Measurements from ENCODE around the gene POLR3H. TPM values are rescaled to one million over a fixed set of nuclear protein-coding genes. Genes with fewer than 3 reads are reported as not detected.

The POLR3H gene, protein sequence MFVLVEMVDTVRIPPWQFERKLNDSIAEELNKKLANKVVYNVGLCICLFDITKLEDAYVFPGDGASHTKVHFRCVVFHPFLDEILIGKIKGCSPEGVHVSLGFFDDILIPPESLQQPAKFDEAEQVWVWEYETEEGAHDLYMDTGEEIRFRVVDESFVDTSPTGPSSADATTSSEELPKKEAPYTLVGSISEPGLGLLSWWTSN
- total RNA-seq: 10 to 100 TPM; 10.2 to 30.3 (median 19.9) TPM

DNA sequence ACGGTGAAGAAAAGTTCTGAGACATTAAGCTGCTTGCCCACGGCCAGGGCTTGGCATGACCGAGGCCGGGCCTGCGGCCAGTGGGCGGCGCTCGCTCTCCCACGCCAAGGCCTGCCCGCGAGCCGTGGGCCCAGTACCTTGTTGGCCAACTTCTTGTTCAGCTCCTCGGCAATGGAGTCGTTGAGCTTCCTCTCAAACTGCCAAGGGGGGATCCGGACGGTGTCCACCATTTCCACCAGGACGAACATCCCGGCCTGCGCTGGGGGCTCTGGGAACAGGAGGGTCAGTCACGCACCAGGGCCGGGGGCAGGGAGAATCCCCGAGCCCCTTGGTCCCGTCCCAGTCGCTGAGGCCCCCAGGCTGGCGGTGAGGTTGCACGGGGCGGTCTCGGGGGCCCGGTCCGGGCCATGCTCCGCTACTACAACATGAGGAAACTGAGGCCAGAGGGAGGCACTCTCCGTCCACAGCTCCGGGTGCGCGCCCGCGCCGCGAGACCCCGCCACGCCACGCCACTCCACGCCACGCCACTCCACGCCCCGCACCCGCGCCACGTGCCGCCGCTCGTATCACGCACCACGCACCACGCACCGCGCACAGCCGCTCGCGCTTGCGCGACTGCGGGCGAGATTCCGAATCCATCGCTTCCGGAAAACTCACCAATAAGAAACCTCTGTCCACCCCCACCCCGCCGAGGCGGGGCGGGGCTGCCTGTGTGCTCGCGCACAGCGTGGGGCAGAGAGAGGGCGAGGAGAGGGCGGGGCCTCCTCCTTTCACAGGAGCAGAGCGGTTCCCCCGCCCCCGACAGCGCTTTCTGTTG is at the start of gene POLR3H:
Gene POLR3H (minus strand): TSS at position 617 of the 817 bp plus-strand sequence. CDS start 369 bp downstream, at position 248.
- TF ChIP-seq, protein P1, sequence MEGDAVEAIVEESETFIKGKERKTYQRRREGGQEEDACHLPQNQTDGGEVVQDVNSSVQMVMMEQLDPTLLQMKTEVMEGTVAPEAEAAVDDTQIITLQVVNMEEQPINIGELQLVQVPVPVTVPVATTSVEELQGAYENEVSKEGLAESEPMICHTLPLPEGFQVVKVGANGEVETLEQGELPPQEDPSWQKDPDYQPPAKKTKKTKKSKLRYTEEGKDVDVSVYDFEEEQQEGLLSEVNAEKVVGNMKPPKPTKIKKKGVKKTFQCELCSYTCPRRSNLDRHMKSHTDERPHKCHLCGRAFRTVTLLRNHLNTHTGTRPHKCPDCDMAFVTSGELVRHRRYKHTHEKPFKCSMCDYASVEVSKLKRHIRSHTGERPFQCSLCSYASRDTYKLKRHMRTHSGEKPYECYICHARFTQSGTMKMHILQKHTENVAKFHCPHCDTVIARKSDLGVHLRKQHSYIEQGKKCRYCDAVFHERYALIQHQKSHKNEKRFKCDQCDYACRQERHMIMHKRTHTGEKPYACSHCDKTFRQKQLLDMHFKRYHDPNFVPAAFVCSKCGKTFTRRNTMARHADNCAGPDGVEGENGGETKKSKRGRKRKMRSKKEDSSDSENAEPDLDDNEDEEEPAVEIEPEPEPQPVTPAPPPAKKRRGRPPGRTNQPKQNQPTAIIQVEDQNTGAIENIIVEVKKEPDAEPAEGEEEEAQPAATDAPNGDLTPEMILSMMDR (IDR thresholded peaks at IDR 0.05; ENCODE audit: low read depth): no peak

DNA sequence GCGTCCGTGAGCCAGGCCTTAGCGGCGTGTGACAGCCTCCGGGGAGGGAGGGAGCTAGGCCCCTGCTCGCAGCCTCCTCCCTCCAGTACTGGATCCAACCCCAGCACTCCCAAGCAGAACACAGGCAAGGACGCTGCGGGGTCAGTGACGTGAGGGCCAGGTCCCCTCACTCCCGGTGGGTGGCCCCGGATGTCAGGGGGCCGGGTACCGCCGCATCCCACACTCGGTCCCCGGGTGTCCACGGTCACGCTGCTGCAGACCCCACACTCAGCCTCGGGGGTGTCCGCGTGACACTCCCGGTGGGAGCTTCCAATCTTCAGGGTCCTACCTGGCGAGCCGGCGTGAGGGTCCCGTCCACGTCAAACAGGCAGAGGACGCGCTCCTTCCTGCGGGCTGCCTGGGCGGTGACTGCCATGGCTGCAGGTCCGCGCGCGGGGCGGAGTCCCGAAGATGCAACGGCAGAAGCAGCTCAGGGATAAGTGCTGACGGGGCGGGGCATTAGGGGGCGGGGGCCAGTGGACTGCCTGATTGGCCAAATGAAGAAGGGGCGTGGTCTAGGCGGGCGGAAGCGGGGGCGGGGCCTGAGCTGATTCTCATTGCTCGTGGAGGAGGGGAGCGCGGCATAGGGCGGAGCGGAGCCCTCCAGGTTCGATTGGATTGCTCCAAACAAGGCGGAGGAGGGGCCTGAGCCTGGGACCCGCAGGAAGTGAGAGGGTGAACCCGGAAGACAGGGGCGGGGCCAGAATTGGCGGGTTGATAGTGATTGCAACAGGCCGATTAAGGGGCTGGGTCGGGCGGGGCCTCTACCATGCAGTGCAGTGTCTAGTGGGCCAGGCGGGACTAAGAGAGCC is 45.3 kb upstream of the POLR3H start, which contains the start of gene PMM1:
Gene PMM1 (minus strand): TSS at position 450 of the 851 bp plus-strand sequence. CDS start 35 bp downstream, at position 415.
- TF ChIP-seq, protein P1 (IDR thresholded peaks at IDR 0.05; ENCODE audit: low read depth): no peak

DNA sequence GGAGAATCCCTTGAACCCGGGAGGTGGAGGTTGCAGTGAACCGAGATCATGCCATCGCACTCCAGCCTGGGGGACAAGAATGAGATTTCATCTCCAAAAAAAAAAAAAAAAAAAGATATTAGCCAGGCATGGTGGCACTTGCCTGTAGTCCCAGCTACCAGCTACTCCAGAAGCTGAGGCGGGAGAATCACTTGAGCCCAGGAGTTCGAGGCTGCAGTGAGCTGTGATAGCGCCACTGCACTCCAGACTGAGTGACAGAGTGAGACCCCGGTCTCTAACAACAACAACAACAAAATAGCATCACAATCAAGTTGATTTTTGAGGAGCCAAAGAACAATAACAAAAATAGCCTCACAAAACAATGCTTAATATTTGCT is 43.1 kb upstream of the POLR3H start:
- TF ChIP-seq, protein P1 (IDR thresholded peaks at IDR 0.05; ENCODE audit: low read depth): no peak

DNA sequence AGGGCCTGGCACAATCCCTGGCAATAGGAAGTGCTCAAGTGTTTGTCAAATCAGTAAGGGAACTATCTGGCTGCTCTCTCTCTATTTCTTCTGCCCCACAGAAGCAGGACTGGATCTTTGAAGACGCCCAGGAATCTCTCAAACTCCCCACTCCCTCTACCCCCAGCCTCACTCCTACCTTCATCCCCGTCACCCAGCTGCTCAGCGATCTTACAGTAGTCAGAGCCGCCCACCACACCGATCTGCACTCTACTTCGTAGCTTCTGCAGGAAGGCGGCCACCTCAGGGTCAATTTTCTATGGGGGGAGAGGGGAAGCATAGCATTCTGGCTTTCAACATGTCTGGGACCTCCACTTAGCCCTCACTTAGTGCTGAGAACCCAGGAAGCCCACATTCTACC is 41.6 kb upstream of the POLR3H start:
- TF ChIP-seq, protein P1 (IDR thresholded peaks at IDR 0.05; ENCODE audit: low read depth): no peak

DNA sequence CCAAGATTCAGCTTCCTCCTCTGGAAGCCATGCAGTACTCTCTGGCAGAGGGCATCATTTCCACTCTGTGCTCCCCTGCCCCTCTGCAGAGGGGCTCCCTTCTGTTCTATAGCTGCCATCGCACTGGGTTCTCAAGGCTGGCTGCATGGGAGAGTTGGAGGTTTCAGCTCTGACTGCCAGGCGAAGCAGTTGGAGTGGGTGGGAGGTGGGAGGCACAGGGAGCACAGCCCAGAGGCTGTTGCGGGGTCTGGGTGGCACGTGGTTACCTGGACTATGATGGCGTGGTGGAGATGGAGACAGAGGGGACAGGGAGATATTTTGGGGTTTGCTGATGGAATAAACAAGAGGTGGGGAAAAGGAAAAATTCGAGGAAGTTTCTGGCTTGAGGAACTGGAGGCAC is 40.6 kb upstream of the POLR3H start:
- TF ChIP-seq, protein P1 (IDR thresholded peaks at IDR 0.05; ENCODE audit: low read depth): no peak

DNA sequence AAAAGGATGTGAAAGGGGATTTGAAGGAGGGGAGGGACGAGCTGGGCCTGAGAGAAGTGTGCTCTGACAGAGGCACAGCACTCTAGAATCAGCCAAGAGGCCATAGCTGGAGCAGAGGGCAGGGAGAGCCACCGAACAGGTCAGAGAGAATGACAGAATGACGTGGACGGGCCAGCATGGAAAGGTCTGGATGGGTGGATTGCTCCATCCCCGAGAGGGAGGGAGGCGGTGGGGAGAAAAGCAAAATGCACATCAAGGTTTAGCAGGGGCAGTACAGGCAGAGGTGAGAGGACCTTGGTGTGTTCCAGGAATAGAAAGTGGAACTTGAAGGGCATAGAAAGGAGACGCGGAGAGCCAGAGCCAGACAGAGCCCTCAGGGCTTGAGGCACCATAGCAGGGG is 38.4 kb upstream of the POLR3H start:
- TF ChIP-seq, protein P1 (IDR thresholded peaks at IDR 0.05; ENCODE audit: low read depth): no peak

DNA sequence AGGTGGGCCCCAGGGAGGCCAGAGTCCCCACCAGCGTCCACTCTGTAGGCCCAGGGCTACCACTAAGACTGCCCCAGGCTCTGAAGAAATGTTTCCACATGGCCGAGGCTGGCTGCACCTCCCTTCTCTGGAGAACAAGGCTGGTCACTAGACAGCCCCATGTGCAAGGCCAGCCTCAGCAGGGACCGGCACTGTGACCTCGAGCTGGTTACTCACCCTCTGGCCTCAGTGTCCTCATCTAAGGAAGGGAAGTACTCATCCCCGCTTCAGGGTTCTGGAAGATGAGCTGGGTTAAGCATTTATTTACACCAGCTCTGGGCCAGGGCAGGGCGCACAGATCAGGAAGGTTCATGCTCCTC is 35.7 kb upstream of the POLR3H start:
- TF ChIP-seq, protein P1 (IDR thresholded peaks at IDR 0.05; ENCODE audit: low read depth): no peak
